K562 (cell line): ENCODE results near the gene PDE8B. TPM values are rescaled to one million over a fixed set of nuclear protein-coding genes. Genes with fewer than 3 reads are reported as not detected.

Experiments
- ATAC-seq: fragments of 200-7000 bp; cut with Tn5 transposase; 3 replicates; pipeline ENCODE4 v1.9.1; 2020; ENCODE audit warnings: moderate library complexity
- BruUV-seq: library from RNA; stranded (reverse); fragments of 400-500 nt; replicated peaks from 2 replicates; lab custom pipeline; 2021; lab: Mats Ljungman, UMichigan
- CTCF ChIA-PET: fragments of 300-600 bp; formaldehyde crosslinking; extraction: SDS; loops from one replicate; lab custom pipeline; 2021; ENCODE audit warnings: low intra/inter-chr PET ratio; lab: Yijun Ruan, JAX
- POLR2A ChIA-PET: fragments of 300-600, 350-650 bp; sonication (Branson Sonifier 250); formaldehyde crosslinking; extraction: SDS; loops from one replicate; lab custom pipeline; 2021; ENCODE audit warnings: antibody characterized with exemption, inconsistent platforms; lab: Yijun Ruan, JAX
- DNase-seq, 4 experiments: peaks; one replicate each; pipeline versions ENCODE4 v3.0.0 to v3.0.0-alpha.2; 2011 to 2018; ENCODE audit warnings: low spot score in 3 of 4, mixed read lengths in 3 of 4; ENCODE audit errors: extremely low read depth in 1 of 4
- FAIRE-seq: peaks from 2 replicates; lab custom pipeline; 2011; peaks lifted over from hg19 to GRCh38; lab: Jason Lieb, UNC
- H2AFZ ChIP-seq: 2 replicates; pipeline ENCODE4 v1.6.0; 2011; ENCODE audit warnings: low read depth, low read length, control low read depth, inconsistent platforms
- H3K27ac ChIP-seq: fragments of 200-600 bp; 3 replicates; pipeline ENCODE4 v1.8.0; 2011; ENCODE audit warnings: low read depth, mild to moderate bottlenecking, control low read depth, inconsistent platforms, low read length, moderate library complexity, mixed read lengths; ENCODE audit errors: extremely low read depth
- H3K27me3 ChIP-seq, 2 experiments: fragments of 300-600 bp in 1 of 2; 2 replicates in 1 of 2; 3 replicates in 1 of 2; pipeline versions ENCODE4 v1.6.0 to v1.8.0; 2011; ENCODE audit warnings: inconsistent platforms in 2 of 2, low read length in 2 of 2, mild to moderate bottlenecking in 1 of 2, mixed read lengths in 1 of 2, moderate library complexity in 1 of 2; ENCODE audit not compliant: control insufficient read depth in 2 of 2, insufficient read depth in 2 of 2
- H3K36me3 ChIP-seq: fragments of 300-600 bp; 3 replicates; pipeline ENCODE4 v1.8.0; 2011; ENCODE audit warnings: mild to moderate bottlenecking, low read length, inconsistent platforms; ENCODE audit not compliant: control insufficient read depth, insufficient read depth
- H3K4me1 ChIP-seq, 2 experiments: fragments of 200-600 bp in 1 of 2; replicated peaks in 1 of 2; 2 replicates in 1 of 2; 3 replicates in 1 of 2; pipeline versions ENCODE4 v1.5.1 to v1.8.0; 2011; ENCODE audit warnings: inconsistent platforms in 2 of 2, low read length in 2 of 2, mild to moderate bottlenecking in 1 of 2, mixed read lengths in 1 of 2, moderate library complexity in 1 of 2; ENCODE audit not compliant: control insufficient read depth in 2 of 2, insufficient read depth in 2 of 2
- H3K4me2 ChIP-seq: 2 replicates; pipeline ENCODE4 v1.6.1; 2011; ENCODE audit warnings: low read length, control low read depth, inconsistent platforms, mixed read lengths; ENCODE audit not compliant: insufficient read depth
- H3K4me3 ChIP-seq: fragments of 200-600 bp; sonication (generic), shearing (Covaris generic); 2 replicates; pipeline ENCODE4 v1.5.1; 2016; ENCODE audit warnings: control low read depth, inconsistent platforms
- H3K79me2 ChIP-seq: fragments of 200-600 bp; 3 replicates; pipeline ENCODE4 v1.8.0; 2011; ENCODE audit warnings: low read length, inconsistent platforms; ENCODE audit not compliant: control insufficient read depth, insufficient read depth
- H3K9ac ChIP-seq, 2 experiments: 2 replicates each; pipeline versions ENCODE4 v1.6.0 to v1.6.1; 2011; ENCODE audit warnings: low read depth in 2 of 2, low read length in 2 of 2, control low read depth in 1 of 2, inconsistent platforms in 1 of 2, mild to moderate bottlenecking in 1 of 2, mixed read lengths in 1 of 2; ENCODE audit not compliant: insufficient read depth in 1 of 2
- H3K9me1 ChIP-seq: one replicate; pipeline ENCODE4 v1.6.0; 2011; ENCODE audit warnings: inconsistent platforms, mild to moderate bottlenecking, low read length, moderate library complexity; ENCODE audit not compliant: control insufficient read depth, insufficient read depth
- H3K9me3 ChIP-seq: replicated peaks from 2 replicates; pipeline ENCODE4 v1.5.1; 2011; ENCODE audit warnings: low read depth, low read length, inconsistent platforms; ENCODE audit not compliant: control insufficient read depth, insufficient read depth
- H4K20me1 ChIP-seq: replicated peaks from 2 replicates; pipeline ENCODE4 v1.6.1; 2011; ENCODE audit warnings: low read length, inconsistent platforms, mixed read lengths; ENCODE audit not compliant: control insufficient read depth, insufficient read depth
- DMBX1 ChIP-seq: fragments of 250-450 bp; sonication (Bioruptor Pico); IDR thresholded peaks from 2 replicates; pipeline ENCODE4 v1.8.0; 2022; ENCODE audit warnings: inconsistent platforms, mild to moderate bottlenecking, moderate library complexity, borderline replicate concordance
- FOXA3 ChIP-seq, 2 experiments: fragments of 450-650 bp in 1 of 2; sonication (generic) in 1 of 2; formaldehyde crosslinking; IDR thresholded peaks in 1 of 2; conservative IDR thresholded peaks in 1 of 2; 2 replicates each; pipeline versions ENCODE4 v1.4.0 to v1.8.0; 2020 to 2022; ENCODE audit warnings: mild to moderate bottlenecking in 2 of 2, missing genetic modification reagents in 1 of 2
- MNT ChIP-seq, 2 experiments: fragments of 450-650 bp; conservative IDR thresholded peaks; 2 replicates each; pipeline ENCODE4 v1.6.1; 2017; ENCODE audit warnings: mild to moderate bottlenecking in 2 of 2, moderate library complexity in 2 of 2
- NFYB ChIP-seq: IDR thresholded peaks from 2 replicates; pipeline ENCODE4 v1.6.1; 2011; ENCODE audit warnings: mild to moderate bottlenecking, moderate library complexity; ENCODE audit not compliant: insufficient read length; ENCODE audit errors: extremely low read depth
- NRF1 ChIP-seq, 2 experiments: fragments of 450-650 bp; IDR thresholded peaks in 1 of 2; conservative IDR thresholded peaks in 1 of 2; 2 replicates each; pipeline ENCODE4 v1.6.1; 2014; ENCODE audit warnings: mild to moderate bottlenecking in 2 of 2
- POLR3G ChIP-seq: IDR thresholded peaks from 2 replicates; pipeline ENCODE4 v1.6.1; 2011; ENCODE audit not compliant: insufficient read length, insufficient replicate concordance; ENCODE audit errors: extremely low read depth
- PPARD ChIP-seq: fragments of 250-450 bp; sonication (Bioruptor Pico); IDR thresholded peaks from 2 replicates; pipeline ENCODE4 v1.8.0; 2022; ENCODE audit warnings: inconsistent platforms, mild to moderate bottlenecking, moderate library complexity
- SIX5 ChIP-seq, 2 experiments: IDR thresholded peaks; 2 replicates each; pipeline ENCODE4 v1.6.1; 2011; ENCODE audit warnings: low read length in 2 of 2, borderline replicate concordance in 1 of 2, low read depth in 1 of 2, mild to moderate bottlenecking in 1 of 2, moderate library complexity in 1 of 2; ENCODE audit not compliant: insufficient read depth in 1 of 2
- SPI1 ChIP-seq: IDR thresholded peaks from 2 replicates; pipeline ENCODE4 v1.6.1; 2011; ENCODE audit warnings: low read depth, low read length, control low read depth, borderline replicate concordance
- TEAD4 ChIP-seq, 2 experiments: sonication (generic) in 1 of 2; formaldehyde crosslinking in 1 of 2; IDR thresholded peaks; 2 replicates each; pipeline versions ENCODE4 v1.6.1 to v1.8.0; 2012 to 2022; ENCODE audit warnings: borderline replicate concordance in 1 of 2, inconsistent platforms in 1 of 2, low read length in 1 of 2, mild to moderate bottlenecking in 1 of 2, missing genetic modification reagents in 1 of 2
- TFE3 ChIP-seq: fragments of 450-650 bp; formaldehyde crosslinking; IDR thresholded peaks from 2 replicates; pipeline ENCODE4 v1.4.0; 2020; ENCODE audit warnings: mild to moderate bottlenecking, mixed read lengths
- ZSCAN32 ChIP-seq: fragments of 450-650 bp; formaldehyde crosslinking; IDR thresholded peaks from 2 replicates; pipeline ENCODE4 v1.4.0; 2020; ENCODE audit warnings: mild to moderate bottlenecking, moderate library complexity
- WGBS: fragments of 100-300 bp; shearing (Covaris generic); methylation state at CpG from one replicate; pipeline ENCODE4 v1.1.6; 2016; ENCODE audit warnings: low coverage, mixed read lengths; ENCODE audit not compliant: insufficient coverage; ENCODE audit errors: missing lambda C conversion rate; 5-methylcytosine and 5-hydroxymethylcytosine counted together
- in situ Hi-C: fragments of 300-500 bp; cut with MboI; formaldehyde crosslinking; loops from 4 replicates; pipeline ENCODE4 v1.15.0; 2018; ENCODE audit warnings: inconsistent platforms, mixed read lengths
- intact Hi-C: fragments of 100-400 bp; cut with micrococcal nuclease; formaldehyde crosslinking; loops from 2 replicates; pipeline ENCODE4 v1.14.2; 2022
- polyA plus RNA-seq, 8 experiments: library from polyadenylated mRNA; depleted of rRNA in 4 of 8; stranded (reverse) in 5 of 8; unstranded in 3 of 8; fragments of >200 nt; fragmentation: Nextera tagmentation in 2 of 8; fragmentation: Illumina TruSeq in 1 of 8; extraction: Ambion mirVana in 2 of 8; extraction: Trizol in 1 of 8; gene quantifications; 2 replicates each; pipeline versions ENCODE4 v1.2.1 to v1.2.3, GENCODE V29; 2011 to 2014; ENCODE audit warnings: inconsistent platforms in 1 of 8, missing spikeins in 1 of 8
- total RNA-seq, 7 experiments: library from RNA; depleted of rRNA in 6 of 7; stranded (reverse); fragments of >200 nt in 6 of 7; fragmentation: Illumina TruSeq in 2 of 7; extraction: Trizol in 2 of 7; gene quantifications; 2 replicates each; pipeline versions ENCODE4 v1.2.1 to v1.2.3, GENCODE V29; 2011 to 2021; ENCODE audit warnings: low replicate concordance in 1 of 7
- TF ChIP-seq, protein P1 (sequence below): sonication (generic); IDR thresholded peaks from 2 replicates; pipeline ENCODE4 v1.6.1; 2016

Gene PDE8B
- total and polyA plus RNA-seq, 9 of the 15 experiments (the other 6 are each of a cell fraction or from before 2014, with no cell fraction given): 0.15 to 0.28 TPM; not detected in 7

DNA sequence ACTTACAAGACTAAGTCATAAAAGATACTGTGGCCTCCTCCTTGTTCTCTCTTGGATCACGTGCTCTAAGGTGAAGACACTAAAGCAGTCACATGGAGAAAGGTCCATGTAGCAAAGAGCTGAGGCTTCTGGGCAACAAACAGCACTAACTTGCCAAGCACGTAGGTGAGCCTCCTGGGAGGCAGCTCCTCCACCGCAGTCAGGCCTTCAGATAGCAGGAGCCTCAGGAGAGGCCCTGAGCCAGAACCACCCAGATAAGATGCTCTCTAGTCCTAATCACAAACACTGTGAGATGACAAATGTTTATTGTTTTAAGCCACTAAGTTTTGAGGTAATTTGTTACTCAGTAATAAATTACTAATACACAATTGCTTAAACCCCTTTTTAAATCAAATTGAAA is 243.6 kb downstream of the PDE8B start:
- H3K79me2 ChIP-seq: no peaks in the 10 kb centered on the region
- DNase-seq (peak in 2 of 4 experiments; percentile 18 to 49), ATAC-seq (peak; percentile 74)
- ChIA-PET CTCF (no interaction called here), POLR2A (no interaction called here)
- no peak overlapping the region for H3K4me2 ChIP-seq
- peaks cover 5 to 18% of the 10 kb centered on the region in 2 experiments for H3K4me1 ChIP-seq
- intact Hi-C loops: no loop called here
- H3K9me1 ChIP-seq: no peaks in the 10 kb centered on the region
- no TSS peak for BruUV-seq
- no peak overlapping the region for H3K4me3 ChIP-seq
- no peaks in the 10 kb centered on the region for H3K9me3 ChIP-seq
- H2AFZ ChIP-seq: no peak overlapping the region
- H3K27ac ChIP-seq: no peak overlapping the region; the same call in 2 of the 3 replicates
- no peak overlapping the region for H3K9ac ChIP-seq
- WGBS: 17% methylated on average over 3 of the region's 3 CpGs
- peaks cover 18% of the 10 kb centered on the region for H3K36me3 ChIP-seq
- H4K20me1 ChIP-seq: no peaks in the 10 kb centered on the region
- no peaks in the 10 kb centered on the region for H3K27me3 ChIP-seq
- no peak for TF ChIP-seq ZSCAN32 (CRISPR knock-in tag)
- no peak for TF ChIP-seq TEAD4 (IDR thresholded peaks at IDR 0.05; ENCODE audit: low read length)
- no peak for TF ChIP-seq TEAD4 (CRISPR knock-in tag; IDR thresholded peaks at IDR 0.05; ENCODE audit: borderline replicate concordance)
- TF ChIP-seq NRF1 (conservative IDR thresholded peaks at IDR 0.05 in 1 of 2, IDR thresholded peaks at IDR 0.05 in 1 of 2): no peak
- peak; percentile 44 for TF ChIP-seq TFE3
- TF ChIP-seq NFYB: no peak
- no peak for TF ChIP-seq FOXA3 (CRISPR knock-in tag; conservative IDR thresholded peaks at IDR 0.05 in 1 of 2, IDR thresholded peaks at IDR 0.05 in 1 of 2)
- TF ChIP-seq PPARD (CRISPR knock-in tag): no peak
- no peak for TF ChIP-seq SIX5 (IDR thresholded peaks at IDR 0.05; ENCODE audit: borderline replicate concordance in 1 of 2, insufficient read depth in 1 of 2, low read depth in 1 of 2, low read length in 2 of 2)
- TF ChIP-seq DMBX1 (CRISPR knock-in tag): no peak
- TF ChIP-seq, protein P1, sequence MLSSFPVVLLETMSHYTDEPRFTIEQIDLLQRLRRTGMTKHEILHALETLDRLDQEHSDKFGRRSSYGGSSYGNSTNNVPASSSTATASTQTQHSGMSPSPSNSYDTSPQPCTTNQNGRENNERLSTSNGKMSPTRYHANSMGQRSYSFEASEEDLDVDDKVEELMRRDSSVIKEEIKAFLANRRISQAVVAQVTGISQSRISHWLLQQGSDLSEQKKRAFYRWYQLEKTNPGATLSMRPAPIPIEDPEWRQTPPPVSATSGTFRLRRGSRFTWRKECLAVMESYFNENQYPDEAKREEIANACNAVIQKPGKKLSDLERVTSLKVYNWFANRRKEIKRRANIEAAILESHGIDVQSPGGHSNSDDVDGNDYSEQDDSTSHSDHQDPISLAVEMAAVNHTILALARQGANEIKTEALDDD: peak; percentile 65; the same call in 1 of the 2 replicates
- no peak for TF ChIP-seq SPI1
- no peak for TF ChIP-seq MNT (conservative IDR thresholded peaks at IDR 0.05)
- TF ChIP-seq POLR3G: no peak
- TF ChIP-seq, all 486 proteins: peak for 2
- FAIRE-seq: peak; percentile 74
- in situ Hi-C loops: no loop called here
